Measurements from ENCODE around the gene C1orf210. TPM values are rescaled to one million over a fixed set of nuclear protein-coding genes. Genes with fewer than 3 reads are reported as not detected.

The C1orf210 gene
- total and polyA plus RNA-seq, 9 of the 15 experiments (the other 6 are each of a cell fraction or from before 2014, with no cell fraction given), result 0.21 TPM; not detected in 8

GRCh38 chr1:43293896-43294760 is 8.7 kb upstream of the C1orf210 start (continued):
- TF ChIP-seq SIN3A (IDR thresholded peaks at IDR 0.05; ENCODE audit: borderline replicate concordance in 2 of 2, control insufficient read depth in 1 of 2, low read depth in 2 of 2, low read length in 2 of 2) (no peak), FOXJ2 (tag; IDR thresholded peaks at IDR 0.05) (no peak), ZNF121 (CRISPR knock-in tag; conservative IDR thresholded peaks at IDR 0.05) (no peak), JUND (IDR thresholded peaks at IDR 0.05; ENCODE audit: borderline replicate concordance, low read depth, low read length) (peak; percentile 50; the same call in 1 of the 2 replicates), JUND (tag; IDR thresholded peaks at IDR 0.05; ENCODE audit: borderline replicate concordance, low read depth, low read length) (no peak), RUNX1 (IDR thresholded peaks at IDR 0.05; ENCODE audit: low read depth) (no peak), CEBPB (tag; IDR thresholded peaks at IDR 0.05) (peak; percentile 71), TCF7 (IDR thresholded peaks at IDR 0.05; ENCODE audit: borderline replicate concordance) (no peak), ZSCAN32 (CRISPR knock-in tag; IDR thresholded peaks at IDR 0.05) (no peak), SMARCB1 (IDR thresholded peaks at IDR 0.05; ENCODE audit: insufficient read length, low read depth) (no peak), ZNF165 (CRISPR knock-in tag; IDR thresholded peaks at IDR 0.05; ENCODE audit: borderline replicate concordance) (no peak), SOX6 (IDR thresholded peaks at IDR 0.05) (peak; percentile 42; the same call in 1 of the 2 replicates), FOSL1 (tag; conservative IDR thresholded peaks at IDR 0.05) (peak; percentile 86), CEBPG (CRISPR knock-in tag; IDR thresholded peaks at IDR 0.05) (no peak), CEBPG (tag; conservative IDR thresholded peaks at IDR 0.05 in 1 of 2, IDR thresholded peaks at IDR 0.05 in 1 of 2) (peak; percentile 31 to 49; a peak in 2 of 4 replicates), ZNF830 (CRISPR knock-in tag; IDR thresholded peaks at IDR 0.05) (no peak), PKNOX1 (IDR thresholded peaks at IDR 0.05) (no peak), PRMT5 (CRISPR knock-in tag; IDR thresholded peaks at IDR 0.05) (no peak), ATF1 (CRISPR knock-in tag; IDR thresholded peaks at IDR 0.05) (no peak), ATF1 (tag; IDR thresholded peaks at IDR 0.05) (no peak)
